ENCODE measurements around the gene CORO2A.

The CORO2A gene

DNA sequence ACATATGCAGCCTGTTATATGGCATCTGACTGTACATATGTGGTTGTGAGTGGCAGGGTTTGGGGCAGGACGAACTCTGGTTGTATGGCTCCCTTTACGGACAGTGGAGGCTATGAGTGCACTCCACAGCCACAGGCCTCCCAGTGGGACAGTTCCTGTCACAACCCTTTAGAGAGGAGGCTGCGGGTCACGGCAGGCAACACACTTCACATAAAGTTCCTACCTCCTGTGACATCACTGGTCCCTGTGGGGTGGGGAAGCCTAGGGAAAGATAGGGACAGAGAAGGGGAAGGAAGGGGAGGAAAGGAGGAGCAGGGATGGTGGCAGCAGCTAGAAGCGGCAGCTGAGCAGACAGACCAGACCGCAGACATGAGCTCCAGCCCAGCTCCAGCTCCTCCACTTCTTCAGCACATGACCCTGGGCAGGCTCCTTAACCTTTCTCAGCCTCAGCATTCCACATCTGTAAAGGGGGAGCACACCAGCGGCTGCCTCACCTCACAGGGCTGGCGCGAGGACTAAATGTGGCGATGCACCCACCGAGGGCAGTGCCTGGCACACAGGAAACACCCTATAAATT, 27.4 kb upstream of the CORO2A start:
- DNase-seq (ENCODE audit: low read depth, low spot score) = no peak

DNA sequence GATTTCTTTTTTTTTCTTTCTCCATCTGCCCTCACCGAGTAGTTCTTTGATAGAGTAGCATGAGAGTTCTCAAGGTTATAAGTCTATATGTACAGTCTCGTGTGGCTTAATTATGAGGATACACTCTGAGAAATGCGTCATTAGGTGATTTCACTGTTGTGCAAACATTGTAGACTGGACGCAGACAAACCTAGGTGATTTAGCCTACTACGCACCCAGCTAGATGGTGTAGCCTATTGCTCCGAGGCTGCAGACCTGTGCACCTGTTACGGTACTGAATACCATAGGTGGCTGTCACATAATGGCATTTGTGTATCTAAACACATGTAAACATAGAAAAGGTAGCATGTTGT, 26.9 kb upstream of the CORO2A start:
- DNase-seq (ENCODE audit: low read depth, low spot score) = no peak

DNA sequence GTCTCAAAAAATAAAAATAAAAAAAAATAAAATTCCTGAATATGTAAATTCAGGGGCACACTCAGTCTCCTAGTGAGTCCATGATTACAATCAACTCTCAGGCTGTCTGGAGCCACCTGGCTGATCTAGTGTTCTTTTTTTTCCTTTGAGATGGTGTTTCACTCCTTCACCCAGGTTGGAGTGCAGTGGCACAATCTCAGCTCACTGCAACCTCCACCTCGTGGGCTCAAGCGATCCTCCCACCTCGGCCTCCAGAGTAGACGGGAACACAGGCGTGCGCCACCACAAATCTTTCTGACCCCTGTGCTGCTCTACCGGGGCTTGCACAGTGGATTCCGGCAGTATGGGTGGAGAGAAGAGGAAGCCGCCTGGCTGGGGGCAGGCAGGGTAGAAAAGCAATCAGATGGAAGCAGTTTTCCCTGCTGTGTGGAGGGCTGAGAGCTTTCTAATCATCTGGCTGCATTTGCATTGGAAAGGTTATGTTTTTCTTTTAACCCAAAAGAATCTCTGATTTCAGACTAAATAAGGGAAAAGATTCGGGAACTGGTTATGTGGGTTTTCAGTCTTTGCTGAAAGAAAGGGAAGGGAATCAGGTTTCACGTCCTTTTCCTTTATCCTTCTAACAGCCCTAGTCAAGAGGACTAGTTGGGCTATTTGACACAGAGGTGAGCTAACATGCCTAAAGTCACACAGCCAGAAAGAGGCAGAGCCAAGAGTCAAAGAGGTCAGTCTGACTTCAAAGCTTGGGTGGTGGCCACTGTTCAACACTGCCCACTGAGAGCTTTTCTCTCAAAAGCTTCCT, 26.3 kb upstream of the CORO2A start:
- no peak for DNase-seq (ENCODE audit: low read depth, low spot score)

DNA sequence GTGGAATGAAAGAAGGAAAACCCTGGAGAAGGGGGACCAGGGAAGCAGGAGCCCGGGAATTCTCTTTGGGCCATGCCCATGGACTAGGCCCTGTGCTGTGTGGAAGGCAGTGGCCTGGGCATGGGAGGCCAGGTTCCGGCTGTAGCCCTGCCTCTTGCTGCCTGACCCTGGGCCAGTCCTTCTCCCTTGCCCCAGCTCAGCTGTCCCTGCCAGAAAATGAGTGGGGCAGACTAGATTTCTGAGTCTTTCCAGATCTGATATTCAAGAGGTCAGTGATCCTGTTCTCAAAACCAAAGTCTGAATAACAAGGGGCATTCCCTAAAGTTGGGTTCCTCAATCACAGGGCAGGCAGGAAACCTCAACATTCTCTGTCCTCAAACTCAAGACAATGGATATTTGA, 24.8 kb upstream of the CORO2A start:
- DNase-seq (ENCODE audit: low read depth, low spot score) = no peak

DNA sequence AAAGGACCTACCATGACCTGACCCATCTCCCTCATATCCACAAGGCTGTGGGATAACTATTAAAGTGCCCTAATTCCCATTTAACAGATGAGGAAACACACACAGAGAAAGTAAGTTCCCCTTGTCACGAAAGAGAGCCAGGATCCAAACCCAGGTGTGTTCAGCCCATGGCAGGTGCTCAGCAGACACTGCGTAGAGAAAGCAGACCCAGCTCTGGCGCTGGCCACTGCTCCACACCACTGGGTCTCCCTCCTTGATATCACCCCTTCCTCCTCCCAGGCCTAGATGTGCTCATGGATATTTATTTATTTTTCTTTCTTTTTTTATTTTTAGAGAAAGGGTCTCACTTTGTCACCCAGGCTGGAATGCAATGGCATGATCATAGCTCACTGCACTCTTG, 24.0 kb upstream of the CORO2A start:
- DNase-seq (ENCODE audit: low read depth, low spot score) = no peak

DNA sequence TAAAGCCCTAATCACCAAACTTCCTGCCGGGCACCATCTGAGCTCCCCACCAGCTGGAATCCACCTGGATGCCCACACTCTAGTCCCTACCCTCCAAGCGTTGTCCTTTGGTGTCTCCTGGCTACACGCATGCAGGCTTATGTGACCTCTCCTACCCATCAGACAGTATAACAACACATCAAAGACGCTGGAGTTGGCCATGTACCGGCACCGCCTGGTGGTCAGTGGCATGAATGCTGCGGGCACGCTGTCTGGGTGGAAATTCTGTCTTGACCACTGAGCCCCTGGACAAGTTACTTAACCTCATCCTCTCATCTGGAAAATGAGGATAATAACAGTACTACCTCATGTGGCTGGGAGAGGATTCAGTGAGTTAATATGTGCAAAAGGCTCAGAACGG, 23.4 kb upstream of the CORO2A start:
- no peak for DNase-seq (ENCODE audit: low read depth, low spot score)

DNA sequence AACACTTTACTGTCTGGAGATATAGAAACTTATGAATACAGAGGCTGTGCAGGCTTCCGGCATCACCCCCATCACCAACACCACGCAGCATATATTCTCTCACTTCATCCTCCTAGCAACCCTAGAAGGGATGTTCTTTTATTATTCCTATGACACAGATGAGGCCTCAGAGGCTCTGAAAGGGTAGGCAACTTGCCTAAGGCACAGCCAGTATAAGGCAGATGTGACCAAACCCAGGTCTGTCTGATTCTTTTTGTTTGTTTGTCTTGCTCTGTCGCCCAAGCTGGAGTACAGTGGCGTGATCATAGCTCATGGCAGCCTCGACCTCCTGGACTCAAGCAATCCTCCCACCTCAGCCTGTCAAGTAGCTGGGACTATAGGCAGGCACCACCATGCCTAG, 22.8 kb upstream of the CORO2A start:
- no peak for DNase-seq (ENCODE audit: low read depth, low spot score)

DNA sequence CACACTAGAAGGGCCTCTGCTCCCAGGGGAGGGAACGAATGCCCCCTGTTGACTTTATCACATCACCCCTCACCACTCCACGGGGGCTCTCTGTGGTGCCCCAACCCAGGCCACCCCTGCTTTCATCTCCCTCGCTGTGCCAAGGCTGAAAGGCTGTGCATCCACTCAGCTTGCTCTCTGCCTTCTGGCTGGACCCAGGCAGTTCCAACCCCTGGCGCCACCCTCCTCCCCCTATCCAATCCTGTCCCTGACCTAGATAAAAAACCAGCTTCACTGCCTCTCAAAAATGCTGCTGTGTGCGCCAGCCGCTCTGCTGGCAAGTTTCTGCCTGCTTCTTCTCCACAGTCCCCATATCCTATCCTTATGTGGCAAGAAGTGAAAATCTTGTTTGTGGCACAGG, 22.4 kb upstream of the CORO2A start:
- no peak for DNase-seq (ENCODE audit: low read depth, low spot score)

DNA sequence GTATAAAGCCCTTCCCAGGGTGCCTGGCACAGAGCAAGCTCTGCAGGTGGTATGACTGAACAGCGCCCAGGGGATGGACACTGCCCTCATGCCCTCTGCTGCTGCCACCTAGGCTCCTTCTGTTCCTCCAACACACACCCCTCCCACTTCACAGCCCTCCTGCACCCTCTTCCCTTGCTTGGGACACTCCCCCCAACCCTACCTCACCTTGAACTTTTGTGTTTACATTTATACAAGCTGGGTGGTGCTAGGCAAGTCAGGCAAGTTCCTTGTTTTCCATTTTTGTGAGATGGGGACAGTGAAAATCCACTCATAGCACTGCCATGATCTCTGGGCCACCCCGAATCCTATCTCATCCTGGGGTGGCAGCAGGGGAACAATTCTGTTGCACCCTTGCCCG, 18.8 kb upstream of the CORO2A start:
- DNase-seq (ENCODE audit: low read depth, low spot score) = no peak

DNA sequence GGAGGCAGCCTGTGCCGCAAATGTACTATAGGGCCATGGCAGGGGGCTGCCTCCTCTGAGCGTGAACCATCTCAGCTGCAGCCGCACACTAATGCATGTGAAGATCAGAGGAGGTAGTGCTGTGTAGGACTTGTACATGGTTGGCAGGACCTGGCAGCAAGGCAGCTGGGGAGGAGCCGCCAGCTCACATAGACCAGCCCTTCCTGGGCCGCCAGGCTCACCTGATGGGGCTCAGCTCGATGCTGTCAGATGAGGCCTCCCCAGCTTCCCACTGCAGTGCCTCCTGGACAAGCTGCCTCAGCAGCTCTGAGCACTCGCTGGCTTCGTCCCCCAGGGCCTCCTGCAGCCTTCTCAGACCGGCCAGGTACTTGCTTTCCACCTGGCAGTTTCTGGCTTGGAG, 18.0 kb upstream of the CORO2A start:
- no peak for DNase-seq (ENCODE audit: low read depth, low spot score)

DNA sequence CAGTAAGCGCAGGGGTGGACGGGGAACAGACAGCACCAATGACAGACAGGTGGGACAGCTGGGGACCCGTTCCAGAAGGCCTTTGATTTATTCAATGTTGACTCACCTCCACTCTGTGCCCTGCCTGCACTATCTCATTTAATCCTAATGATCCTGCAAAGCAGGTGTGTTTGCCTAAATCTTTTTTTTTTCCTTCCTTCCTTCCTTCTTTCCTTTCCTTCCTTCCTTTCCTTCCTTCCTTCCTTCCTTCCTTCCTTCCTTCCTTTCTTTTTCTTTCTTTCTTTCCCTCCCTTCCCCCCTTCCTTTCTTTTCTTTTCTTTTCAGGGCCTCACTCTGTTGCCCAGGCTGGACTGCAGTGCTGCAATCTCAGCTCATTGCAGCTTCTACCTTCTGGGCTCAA, 17.1 kb upstream of the CORO2A start:
- no peak for DNase-seq (ENCODE audit: low read depth, low spot score)

DNA sequence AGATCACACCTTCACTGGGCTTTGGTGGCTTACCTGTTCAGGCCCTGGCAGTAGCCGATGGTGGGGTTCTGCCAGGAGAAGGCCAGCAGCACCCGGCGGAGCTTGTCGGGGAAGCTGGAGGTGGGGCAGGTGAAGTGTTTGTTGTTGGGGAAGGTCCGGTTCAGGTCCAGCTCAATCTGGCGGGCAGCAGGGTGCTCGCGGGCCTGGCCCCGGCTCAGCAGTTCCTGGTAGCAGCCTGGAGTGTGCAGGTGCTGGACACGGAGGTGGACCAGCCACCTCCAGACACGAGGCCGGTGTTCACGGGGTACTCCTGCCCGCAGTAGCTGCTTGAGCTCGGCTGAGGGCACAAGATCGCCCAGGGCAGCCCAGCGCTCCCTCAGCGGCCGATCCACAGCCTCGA, 16.2 kb upstream of the CORO2A start:
- no peak for DNase-seq (ENCODE audit: low read depth, low spot score)

DNA sequence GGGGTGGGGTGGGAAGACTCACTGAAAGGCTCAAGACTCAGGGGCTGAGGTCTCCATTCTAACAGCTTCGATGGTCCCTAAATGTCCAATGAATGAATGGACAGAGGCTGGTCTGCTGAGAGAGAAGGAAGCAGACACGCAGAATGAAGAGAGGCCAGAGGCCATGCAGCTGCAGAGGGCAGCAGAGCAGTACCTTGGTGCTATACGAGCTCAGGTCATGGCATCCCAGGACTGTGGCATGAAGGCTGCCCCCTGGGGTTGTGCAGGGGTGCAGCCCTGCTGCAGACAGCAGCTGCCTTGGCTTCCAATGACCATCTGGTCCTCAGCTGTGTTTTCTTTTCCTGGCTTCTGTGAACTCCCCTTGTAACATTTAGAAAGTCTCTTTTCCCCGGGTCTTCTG, 15.2 kb upstream of the CORO2A start:
- DNase-seq (ENCODE audit: low read depth, low spot score) = no peak

DNA sequence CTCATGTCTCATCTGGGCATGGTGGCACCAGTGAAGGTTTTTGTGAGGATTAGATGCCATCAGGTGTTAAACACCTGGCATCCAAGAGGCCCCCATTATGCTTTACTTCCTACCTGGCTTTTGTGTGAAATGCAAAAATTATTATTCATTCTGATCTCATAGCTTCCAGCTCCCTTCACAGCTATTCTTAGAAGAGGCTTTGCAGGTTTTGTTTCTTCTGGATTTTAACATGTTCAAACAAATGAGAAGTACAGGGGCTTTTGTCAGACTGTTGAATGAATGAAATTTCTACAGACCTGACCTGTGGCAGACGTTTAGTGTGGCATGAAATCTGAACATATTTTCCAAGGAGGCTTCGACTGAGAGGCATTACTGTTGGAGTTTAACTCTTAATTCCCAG, 14.3 kb upstream of the CORO2A start:
- no peak for DNase-seq (ENCODE audit: low read depth, low spot score)

DNA sequence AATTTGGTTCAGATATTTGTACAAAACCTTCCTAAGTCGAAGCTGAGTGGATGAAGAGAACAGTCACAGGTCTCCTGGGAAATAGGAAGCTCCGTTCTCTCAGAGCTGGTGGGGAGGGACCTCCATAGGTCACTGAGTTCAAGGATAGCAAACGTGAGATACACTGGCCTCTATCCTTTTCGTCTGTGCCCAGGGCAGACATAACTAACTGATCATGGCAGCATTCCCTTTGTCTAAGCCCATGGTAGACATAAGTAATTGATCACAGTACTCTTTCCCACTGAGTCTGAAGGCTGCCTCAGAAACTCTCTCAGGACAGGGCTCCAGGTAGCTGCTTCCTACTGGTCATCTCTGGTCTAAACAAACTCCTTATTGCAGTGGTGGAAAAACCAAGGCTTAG, 12.3 kb upstream of the CORO2A start:
- no peak for DNase-seq (ENCODE audit: low read depth, low spot score)

DNA sequence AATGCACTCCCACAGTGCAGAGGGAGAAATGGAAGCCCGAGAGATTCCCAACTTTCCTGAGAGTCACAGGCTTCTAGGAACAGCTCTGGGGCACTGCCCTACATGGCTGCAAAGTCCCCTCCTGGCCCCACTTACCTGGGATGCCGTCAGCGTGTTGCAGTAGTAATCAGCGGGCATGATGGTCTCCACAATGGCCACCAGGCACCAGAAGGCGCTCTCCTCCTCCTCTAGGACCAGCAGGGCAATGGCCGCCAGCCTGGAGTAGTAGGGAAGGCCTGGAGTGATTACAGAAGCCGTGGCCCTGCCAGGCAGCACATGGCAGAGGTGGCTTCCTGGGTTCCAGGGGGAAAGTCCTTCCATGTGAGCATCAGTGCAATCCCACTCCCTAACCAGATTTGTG, 10.7 kb upstream of the CORO2A start:
- DNase-seq (ENCODE audit: low read depth, low spot score) = no peak

DNA sequence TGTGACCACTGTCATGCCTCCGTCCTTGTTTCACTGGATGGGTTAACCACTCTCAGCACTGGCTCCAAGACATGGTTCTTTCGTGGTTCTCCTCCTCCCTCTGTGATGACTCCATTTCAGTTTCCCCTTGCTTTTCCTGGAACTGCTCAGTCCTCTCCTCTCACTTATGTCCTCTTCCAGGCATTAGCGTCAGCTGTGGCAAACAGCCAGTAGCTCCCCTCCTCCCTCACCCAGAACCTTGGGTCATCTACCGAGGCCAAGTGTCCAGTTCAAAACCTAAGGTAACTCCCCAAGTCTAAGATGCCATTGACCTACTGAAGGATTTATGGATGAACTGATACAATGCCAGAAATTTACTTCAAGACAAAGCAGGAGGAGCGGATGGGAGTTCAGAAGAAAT, 9.8 kb upstream of the CORO2A start:
- DNase-seq (ENCODE audit: low read depth, low spot score) = no peak

DNA sequence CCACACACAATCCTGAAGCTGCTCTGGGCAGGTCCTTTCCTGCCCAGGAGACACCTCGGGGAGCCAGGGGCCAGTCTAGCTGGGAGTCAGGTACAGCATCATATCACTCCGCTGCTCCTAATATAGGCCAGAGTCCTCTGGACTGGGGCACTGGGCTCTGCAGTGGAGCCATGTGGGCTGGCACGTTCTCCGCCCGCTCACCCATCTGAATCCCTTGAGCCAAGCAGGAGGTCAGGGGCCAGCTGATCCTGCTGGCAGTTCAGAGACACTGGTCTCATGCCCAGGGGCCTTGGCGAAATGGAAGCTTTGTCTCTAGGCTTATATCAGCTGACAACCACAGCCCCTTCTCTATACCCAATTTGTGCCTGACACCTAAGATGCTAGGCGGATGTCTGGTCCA, 9.3 kb upstream of the CORO2A start:
- no peak for DNase-seq (ENCODE audit: low read depth, low spot score)

DNA sequence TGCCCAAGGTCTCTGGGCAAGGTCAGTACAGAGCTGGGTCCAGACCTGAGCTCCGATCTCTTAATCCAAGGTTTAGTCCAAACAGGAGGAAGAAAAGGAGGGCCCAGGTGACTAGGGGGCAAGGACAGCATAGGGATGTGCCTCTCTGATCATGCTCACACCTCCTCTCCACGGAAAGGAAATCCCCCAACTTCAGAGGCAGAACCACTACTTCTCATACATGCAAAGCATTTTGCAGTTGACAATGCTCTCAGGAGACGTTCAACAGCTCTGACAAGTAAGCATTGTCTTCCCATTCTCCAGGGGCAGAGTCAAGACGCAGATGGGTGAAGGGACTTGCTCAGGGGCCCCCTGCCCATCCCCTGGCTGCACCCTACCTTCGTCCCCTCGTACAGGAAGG, 8.7 kb upstream of the CORO2A start:
- DNase-seq (ENCODE audit: low read depth, low spot score) = no peak

DNA sequence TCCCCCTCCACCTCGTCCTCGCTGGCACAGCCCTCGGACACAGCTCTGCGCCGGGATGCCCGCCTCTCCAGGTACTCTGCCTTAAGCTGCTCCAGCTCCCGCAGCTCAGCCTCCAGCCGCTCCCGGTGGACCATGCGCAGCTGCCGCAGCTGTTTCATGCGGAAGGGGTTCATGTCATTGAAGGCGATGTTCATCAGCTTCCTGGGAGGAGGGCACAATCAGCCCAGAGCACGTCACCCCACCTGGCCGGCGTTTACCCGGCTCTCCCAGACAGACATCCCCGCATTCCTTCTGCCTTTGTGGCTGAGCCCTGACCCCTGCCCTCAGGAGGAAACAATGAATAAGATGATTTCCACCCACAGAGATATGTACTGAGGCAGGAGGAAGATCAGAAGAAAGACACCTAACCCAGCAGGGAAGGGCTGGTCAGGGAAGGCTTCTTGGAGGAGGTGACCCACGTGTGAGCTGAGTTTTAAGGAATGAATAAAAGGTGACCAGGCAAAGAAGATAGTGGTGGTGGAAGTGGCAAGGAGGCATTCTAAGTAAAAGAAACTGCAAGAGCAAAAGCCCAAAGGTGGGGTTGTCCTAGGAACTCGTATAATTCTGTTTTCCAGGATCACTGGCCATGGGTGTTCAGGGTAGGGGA, 7.1 kb upstream of the CORO2A start:
- DNase-seq (ENCODE audit: low read depth, low spot score) = no peak

DNA sequence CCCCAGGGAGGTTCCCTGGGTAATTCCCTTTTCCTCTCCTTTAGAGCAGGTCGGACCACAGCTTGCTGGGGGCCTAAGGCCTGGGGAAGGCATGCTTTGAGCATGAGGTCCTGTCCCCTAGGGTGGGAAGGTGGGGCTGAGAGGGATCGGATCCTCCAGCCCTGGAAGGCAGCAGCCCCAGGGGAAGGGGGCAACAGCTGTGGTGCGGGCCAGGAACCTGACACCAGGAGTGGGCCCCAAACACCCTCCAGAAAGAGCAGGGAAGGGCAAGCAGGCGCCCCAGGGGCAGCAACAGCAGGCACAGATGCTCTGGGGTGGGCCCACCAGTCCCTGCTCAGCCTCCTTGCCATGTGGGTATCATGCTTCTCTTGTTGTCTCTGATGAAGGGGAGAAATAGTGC, 3.2 kb upstream of the CORO2A start:
- DNase-seq (ENCODE audit: low read depth, low spot score) = no peak

DNA sequence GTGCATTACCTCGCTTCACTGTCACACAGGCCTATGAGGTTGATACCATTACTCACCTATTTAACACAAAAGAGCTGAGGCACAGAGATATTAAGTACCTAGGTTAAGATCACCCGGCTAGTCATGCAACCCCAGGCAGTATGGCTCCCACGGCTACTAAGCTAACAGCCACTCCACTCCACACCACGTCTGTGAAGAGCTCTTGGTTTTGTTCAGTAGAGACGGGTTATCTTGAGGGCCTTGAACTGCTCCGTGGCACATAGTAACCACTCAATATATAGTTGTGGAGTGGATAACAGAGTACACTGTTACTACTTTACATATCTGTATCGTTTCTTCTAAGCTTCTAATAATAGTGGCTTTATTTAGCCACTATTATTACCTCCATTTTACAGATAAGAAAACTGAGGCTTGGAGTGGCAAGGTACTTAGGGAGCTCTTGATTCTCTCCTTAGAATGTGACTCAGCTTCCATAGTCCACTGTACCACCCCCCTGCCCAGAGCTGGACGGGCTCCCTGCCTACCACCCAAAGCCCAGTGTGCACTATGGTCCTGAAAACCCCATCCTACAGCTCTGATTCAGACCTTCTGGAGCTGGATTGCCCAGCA, 1.0 kb upstream of the CORO2A start:
- no peak for DNase-seq (ENCODE audit: low read depth, low spot score)

Measured in brain pericyte (primary cell).